Stomach smooth muscle (tissue), 2 donors: ENCODE measurements around the gene RAB11FIP2.

Experiments used
- H3K27ac ChIP-seq: one replicate; pipeline ENCODE4 v1.7.0; 2013; ENCODE audit warnings: mild to moderate bottlenecking, low read length, inconsistent platforms
- H3K27me3 ChIP-seq, 2 donors: one replicate each; pipeline ENCODE4 v1.7.0; 2013; ENCODE audit warnings: low read length in 2 of 2; ENCODE audit not compliant: insufficient read depth in 2 of 2, control insufficient read depth in 1 of 2
- H3K36me3 ChIP-seq, 2 donors: one replicate each; pipeline ENCODE4 v1.7.0; 2013; ENCODE audit warnings: low read length in 2 of 2; ENCODE audit not compliant: control insufficient read depth in 2 of 2, insufficient read depth in 2 of 2
- H3K4me1 ChIP-seq: one replicate; pipeline ENCODE4 v1.7.0; 2013; ENCODE audit warnings: low read length; ENCODE audit not compliant: control insufficient read depth, insufficient read depth
- H3K4me3 ChIP-seq, 2 donors: one replicate each; pipeline ENCODE4 v1.7.0; 2013; ENCODE audit warnings: low read length in 2 of 2
- H3K9ac ChIP-seq, 2 donors: one replicate each; pipeline ENCODE4 v1.7.0; 2013; ENCODE audit warnings: low read length in 2 of 2, mild to moderate bottlenecking in 1 of 2
- H3K9me3 ChIP-seq, 2 donors: one replicate each; pipeline ENCODE4 v1.7.0; 2013; ENCODE audit warnings: low read length in 2 of 2; ENCODE audit not compliant: control insufficient read depth in 2 of 2
- donor health status: healthy.
- donor health status: Pancreatic carcinoma.

RAB11FIP2 gene

DNA sequence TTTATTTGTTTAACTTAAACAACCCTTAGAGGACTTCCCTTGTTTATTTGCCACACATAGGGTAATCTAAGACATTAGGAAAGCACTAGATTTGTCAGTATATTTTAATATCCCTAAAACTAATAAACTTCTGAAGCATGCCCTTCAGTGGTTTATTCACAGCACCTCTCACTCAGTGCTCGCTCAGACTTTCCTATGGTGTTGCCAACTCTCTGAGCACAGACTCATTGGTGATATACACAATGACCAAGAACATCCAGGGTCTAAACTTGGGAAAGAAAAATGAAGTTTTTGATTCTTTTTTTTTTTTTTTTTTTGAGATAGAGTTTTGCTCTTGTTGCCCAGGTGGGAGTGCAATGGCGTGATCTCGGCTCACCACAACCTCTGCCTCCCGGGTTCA is 82.2 kb downstream of the RAB11FIP2 start:
- Histone ChIP-seq H3K9me3 (peaks cover 0 to 5% of the 10 kb centered on the region in 2 donors), H3K36me3 (no peaks in the 10 kb centered on the region), H3K27me3 (no peaks in the 10 kb centered on the region), H3K4me3 (no peak overlapping the region), H3K4me1 (no peaks in the 10 kb centered on the region), H3K9ac (no peak overlapping the region), H3K27ac (no peak overlapping the region)

DNA sequence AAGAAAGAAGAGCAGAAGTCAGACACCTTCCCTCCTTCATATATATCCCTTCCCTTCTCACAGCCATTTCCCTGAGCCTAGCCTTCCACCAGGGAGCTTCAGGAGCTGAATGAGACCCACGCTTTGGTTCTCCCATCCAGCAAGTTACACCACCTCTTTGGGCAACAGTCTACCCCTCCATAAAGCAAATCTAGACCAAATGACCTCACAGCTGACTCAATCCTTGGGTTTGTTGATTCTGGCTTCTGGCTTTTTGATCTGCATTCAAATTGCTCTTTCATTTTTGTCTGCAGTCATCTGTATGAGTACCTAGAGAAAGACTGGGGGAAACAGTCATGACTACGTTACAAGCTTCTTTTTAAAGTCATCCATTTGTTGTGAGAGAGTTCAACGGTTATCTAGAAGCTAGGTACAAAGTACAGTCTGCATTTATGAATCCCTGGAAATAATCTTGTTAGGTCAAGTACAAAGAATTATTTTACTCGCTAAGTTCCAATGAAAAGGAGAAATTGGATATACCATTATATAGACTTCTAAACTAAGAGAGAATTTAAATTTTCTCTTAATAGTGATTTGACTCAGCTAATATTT is 86.3 kb downstream of the RAB11FIP2 start:
- Histone ChIP-seq H3K27me3 (no peaks in the 10 kb centered on the region), H3K9ac (no peak overlapping the region), H3K36me3 (no peaks in the 10 kb centered on the region), H3K9me3 (no peaks in the 10 kb centered on the region), H3K4me1 (no peaks in the 10 kb centered on the region), H3K4me3 (no peak overlapping the region), H3K27ac (no peak overlapping the region)

DNA sequence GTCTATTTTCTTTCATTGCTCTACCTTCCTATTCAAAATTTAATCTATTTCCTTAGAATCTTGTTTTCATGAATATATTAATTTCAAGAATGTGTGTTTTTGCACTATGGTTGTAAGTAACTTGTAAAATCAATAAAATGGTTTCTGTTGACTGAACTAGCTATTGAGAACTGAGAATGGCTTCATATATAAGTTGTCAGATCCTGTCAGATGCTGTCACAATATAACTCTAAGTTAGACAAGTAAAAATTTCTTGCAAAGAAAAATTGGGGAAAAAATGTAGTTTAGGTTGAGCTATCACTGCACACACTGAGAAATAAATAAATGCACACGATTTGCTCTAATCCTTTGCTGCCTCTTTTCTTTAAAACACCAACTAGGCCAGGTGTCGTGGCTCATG is 89.8 kb downstream of the RAB11FIP2 start:
- no peaks in the 10 kb centered on the region for H3K27me3 ChIP-seq
- H3K4me3 ChIP-seq = no peak overlapping the region

DNA sequence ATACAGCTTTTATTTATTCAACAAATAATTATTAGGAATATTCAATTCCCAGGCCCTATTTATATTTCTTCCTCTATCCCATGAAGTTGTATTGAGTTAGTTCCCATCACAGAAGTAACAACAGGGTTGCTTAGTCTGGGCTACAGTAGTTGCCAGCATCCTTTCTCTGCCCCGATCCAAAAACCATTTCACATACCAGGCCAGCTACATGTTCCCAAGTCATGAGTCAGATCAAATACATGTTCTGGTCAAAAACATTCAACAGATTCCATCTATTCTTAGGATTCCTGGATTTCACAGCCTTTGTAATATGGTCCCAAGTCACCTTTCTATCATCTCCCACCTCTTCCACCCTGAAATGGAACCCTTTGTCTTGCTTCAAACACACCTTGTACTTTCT is 91.6 kb downstream of the RAB11FIP2 start:
- H3K4me3 ChIP-seq = no peak overlapping the region
- peaks cover 0 to 2% of the 10 kb centered on the region in 2 donors for H3K27me3 ChIP-seq
- no peaks in the 10 kb centered on the region for H3K4me1 ChIP-seq
- H3K27ac ChIP-seq = no peak overlapping the region
- no peaks in the 10 kb centered on the region for H3K9me3 ChIP-seq
- H3K36me3 ChIP-seq = no peaks in the 10 kb centered on the region
- no peak overlapping the region for H3K9ac ChIP-seq

More for the DNA sequence above, 89.8 kb downstream of the RAB11FIP2 start:
- H3K9me3 ChIP-seq = no peaks in the 10 kb centered on the region
- H3K27ac ChIP-seq = no peak overlapping the region
- no peak overlapping the region for H3K9ac ChIP-seq
- H3K4me1 ChIP-seq = no peaks in the 10 kb centered on the region
- no peaks in the 10 kb centered on the region for H3K36me3 ChIP-seq
